Small intestine (tissue), 7 donors: ENCODE data around the gene RIPK4. TPM values are rescaled to one million over a fixed set of nuclear protein-coding genes. Genes with fewer than 3 reads are reported as not detected.
A peak's percentile ranks its signal among the peaks of the same experiment; 100 is the strongest.

Source experiments
- DNase-seq, 2 donors: peaks; one replicate each; pipeline versions ENCODE4 v3.0.0 to v3.0.0-alpha.2; 2013
- FAIRE-seq: peaks from 2 replicates; lab custom pipeline; 2012; peaks lifted over from hg19 to GRCh38; lab: Jason Lieb, UNC
- H3K27ac ChIP-seq, 3 donors: one replicate each; pipeline ENCODE4 v1.5.1; 2013; ENCODE audit warnings: low read length in 2 of 3, mild to moderate bottlenecking in 2 of 3, control low read depth in 1 of 3, inconsistent platforms in 1 of 3, low read depth in 1 of 3, moderate library complexity in 1 of 3
- H3K27me3 ChIP-seq, 3 donors: one replicate each; pipeline ENCODE4 v1.6.1; 2013; ENCODE audit warnings: low read length in 3 of 3, inconsistent platforms in 1 of 3; ENCODE audit not compliant: control insufficient read depth in 3 of 3, insufficient read depth in 3 of 3
- H3K36me3 ChIP-seq, 3 donors: one replicate each; pipeline ENCODE4 v1.6.1; 2013; ENCODE audit warnings: low read length in 3 of 3, inconsistent platforms in 1 of 3, low read depth in 1 of 3, mild to moderate bottlenecking in 1 of 3, moderate library complexity in 1 of 3; ENCODE audit not compliant: control insufficient read depth in 3 of 3, insufficient read depth in 2 of 3
- H3K4me1 ChIP-seq, 3 donors: one replicate each; pipeline ENCODE4 v1.6.1; 2013; ENCODE audit warnings: low read length in 2 of 3, inconsistent platforms in 1 of 3, low read depth in 1 of 3, mild to moderate bottlenecking in 1 of 3, moderate library complexity in 1 of 3; ENCODE audit not compliant: control insufficient read depth in 3 of 3, insufficient read depth in 2 of 3
- H3K4me3 ChIP-seq, 3 donors: one replicate each; pipeline ENCODE4 v1.5.1; 2013; ENCODE audit warnings: low read length in 3 of 3, control low read depth in 1 of 3, inconsistent platforms in 1 of 3, low read depth in 1 of 3, mild to moderate bottlenecking in 1 of 3, moderate library complexity in 1 of 3
- H3K9me3 ChIP-seq, 2 donors: one replicate each; pipeline ENCODE4 v1.6.1; 2013; ENCODE audit warnings: low read depth in 1 of 2, low read length in 1 of 2; ENCODE audit not compliant: control insufficient read depth in 2 of 2, insufficient read depth in 1 of 2
- WGBS, 3 donors: extraction: QIAGEN DNeasy Blood & Tissue Kit; methylation state at CpG; one replicate each; pipeline ENCODE4 v1.1.7; 2013; 5-methylcytosine and 5-hydroxymethylcytosine counted together
- polyA plus RNA-seq, 4 donors: library from polyadenylated mRNA; stranded (reverse) in 3 of 4; unstranded in 1 of 4; fragments of 200-250 nt in 3 of 4; fragments of 120-200 nt in 1 of 4; gene quantifications; one replicate each; pipeline versions ENCODE4 v1.2.1 to v1.2.3, GENCODE V29; 2013
- donor health status: healthy with polysubstance abuse.
- donor health status: control.
- donor health status: control.
- donor health status: Bipolar disorder and iron deficiency.
- donor health status: healthy.

Gene RIPK4
- polyA plus RNA-seq, 4 donors, result 9.7 to 28.4 (median 20.5) TPM

DNA sequence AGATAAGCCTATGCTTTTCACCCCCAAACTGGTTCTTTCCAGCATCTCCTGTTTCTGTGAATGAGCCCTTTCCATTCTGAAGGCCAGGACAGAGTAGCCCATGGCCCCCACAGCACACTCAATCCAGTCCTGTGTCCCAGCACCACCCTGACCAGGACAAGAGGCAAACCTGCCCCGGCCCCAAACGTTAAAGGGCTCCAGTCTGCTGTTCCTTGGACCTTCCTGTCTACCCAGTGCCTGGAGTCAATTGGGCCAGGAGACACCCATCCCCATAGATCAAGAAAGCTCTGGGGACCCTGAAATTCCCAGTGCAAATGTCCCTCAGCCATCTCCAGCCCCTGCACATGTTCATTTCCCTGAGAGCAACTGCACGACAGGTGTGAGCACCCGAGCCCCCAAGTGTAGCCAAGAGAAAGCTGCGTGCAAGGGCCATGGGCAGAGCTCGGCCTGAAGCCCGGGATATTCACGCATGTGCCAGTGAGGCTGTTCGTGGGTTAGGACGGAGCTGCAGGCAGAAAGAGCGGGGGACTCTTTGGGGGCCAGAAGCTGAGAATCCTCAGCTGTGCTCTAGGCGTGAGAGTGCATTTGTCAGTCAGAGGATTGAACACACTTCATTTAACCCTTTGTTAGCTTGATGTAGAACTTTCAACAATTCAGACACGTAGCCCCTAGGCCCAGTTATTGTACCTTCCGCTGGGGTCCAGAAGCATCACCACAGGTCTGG lies 4.2 kb upstream of the RIPK4 start:
- peaks cover 0 to 22% (median 13%) of the 10 kb centered on the region in 3 donors for H3K27me3 ChIP-seq
- no peak overlapping the region for H3K4me3 ChIP-seq
- no peaks in the 10 kb centered on the region for H3K9me3 ChIP-seq
- H3K36me3 ChIP-seq, result peaks cover 0 to 13% (median 0%) of the 10 kb centered on the region in 3 donors
- H3K27ac ChIP-seq, result peak overlapping the region in 1 of 3 donors; percentile 93
- WGBS, 3 donors, result 72 to 90% (median 80%) methylated on average over 14 of the region's 14 CpGs
- H3K4me1 ChIP-seq, result peaks cover 0 to 29% (median 2%) of the 10 kb centered on the region in 3 donors
- no peak for FAIRE-seq
- no peak for DNase-seq

DNA sequence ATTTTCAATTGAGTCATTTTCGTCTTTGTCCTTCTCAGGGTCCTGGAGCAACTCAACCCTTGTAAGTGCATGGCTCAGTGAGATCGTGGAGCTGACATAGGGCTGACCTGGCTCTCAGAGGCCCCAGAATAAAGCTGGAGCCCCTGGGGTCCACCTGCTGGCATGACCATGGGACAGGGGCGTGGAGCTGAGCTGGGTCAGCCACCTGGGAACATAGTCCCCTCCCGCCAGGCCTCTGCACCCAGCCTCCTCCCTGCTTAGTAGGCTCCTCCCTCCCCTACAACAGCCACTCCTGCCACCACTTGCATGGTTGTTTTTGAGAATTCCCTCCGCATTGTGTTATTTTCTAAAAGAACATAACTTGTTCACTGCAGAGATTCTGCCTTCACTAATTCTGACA lies 3.1 kb upstream of the RIPK4 start:
- WGBS, 3 donors, result 68 to 77% (median 72%) methylated on average over 4 to 5 of the region's 5 CpGs
- DNase-seq, result peak; percentile 48 to 52
- peak overlapping the region in 2 of 3 donors; percentile 53 to 92 for H3K4me3 ChIP-seq
- no peak for FAIRE-seq
- peak overlapping the region in 1 of 3 donors; percentile 93 for H3K27ac ChIP-seq
- H3K9me3 ChIP-seq, result no peaks in the 10 kb centered on the region
- peaks cover 0 to 29% (median 2%) of the 10 kb centered on the region in 3 donors for H3K4me1 ChIP-seq
- H3K27me3 ChIP-seq, result peaks cover 0 to 30% (median 13%) of the 10 kb centered on the region in 3 donors
- peaks cover 0 to 9% (median 0%) of the 10 kb centered on the region in 3 donors for H3K36me3 ChIP-seq

DNA sequence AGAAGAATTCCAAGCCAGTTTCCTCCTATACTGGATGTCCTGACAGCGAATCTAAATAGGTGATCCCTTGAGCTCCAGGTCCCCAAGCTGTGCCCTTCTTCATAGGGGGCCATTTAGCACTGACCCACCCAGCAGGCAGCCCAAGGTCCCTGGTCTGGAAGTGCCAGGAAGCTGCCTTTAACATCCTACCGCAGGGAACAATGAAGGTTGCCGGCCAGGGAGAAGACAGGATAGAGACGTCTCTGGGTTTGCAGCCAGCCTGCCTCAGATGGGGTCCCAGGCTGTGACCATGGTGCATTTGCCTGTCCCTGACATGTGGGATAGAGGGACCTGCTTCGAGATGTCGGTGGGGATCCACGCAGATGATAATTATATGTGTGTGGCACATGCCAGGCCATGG lies 2.7 kb upstream of the RIPK4 start:
- peaks cover 0 to 30% (median 13%) of the 10 kb centered on the region in 3 donors for H3K27me3 ChIP-seq
- DNase-seq, result no peak
- WGBS, 3 donors, result 51 to 65% (median 58%) methylated on average over 7 of the region's 7 CpGs

DNA sequence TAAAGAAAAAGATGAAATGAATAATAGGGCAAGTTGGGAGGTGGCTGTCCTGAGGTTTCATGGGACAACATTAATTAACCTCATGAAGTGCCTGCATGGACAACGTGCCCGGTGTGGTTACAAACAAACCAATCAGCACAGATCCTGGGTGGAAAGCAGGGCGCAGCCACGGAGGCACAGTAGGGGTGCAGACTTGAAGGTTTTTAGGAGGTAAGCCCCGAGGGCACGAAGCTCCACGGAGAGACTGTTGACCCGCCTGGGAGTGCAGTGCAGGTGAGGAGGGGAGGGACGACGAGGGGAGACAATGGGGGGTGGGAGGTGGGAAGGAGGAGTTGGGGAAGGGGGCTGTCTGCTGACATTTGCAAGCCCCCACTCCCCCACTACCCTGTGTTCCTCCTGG lies 2.3 kb upstream of the RIPK4 start:
- DNase-seq, result peak in 1 of 2 donors; percentile 45
- Histone ChIP-seq H3K4me3 (peak overlapping the region in 2 of 3 donors; percentile 53 to 92), H3K4me1 (peaks cover 0 to 38% (median 2%) of the 10 kb centered on the region in 3 donors), H3K36me3 (peaks cover 0 to 15% (median 0%) of the 10 kb centered on the region in 3 donors), H3K9me3 (no peaks in the 10 kb centered on the region), H3K27me3 (peaks cover 0 to 35% (median 13%) of the 10 kb centered on the region in 3 donors), H3K27ac (peak overlapping the region; percentile 41 to 93 (median 92))
- 14 to 15% (median 14%) methylated on average over 8 to 10 of the region's 10 CpGs for WGBS, 3 donors
- no peak for FAIRE-seq

More for the DNA sequence above, 2.7 kb upstream of the RIPK4 start:
- peaks cover 0 to 11% (median 0%) of the 10 kb centered on the region in 3 donors for H3K36me3 ChIP-seq
- H3K4me3 ChIP-seq, result peak overlapping the region in 2 of 3 donors; percentile 53 to 92
- FAIRE-seq, result no peak
- H3K27ac ChIP-seq, result peak overlapping the region in 2 of 3 donors; percentile 92 to 93
- H3K4me1 ChIP-seq, result peaks cover 0 to 33% (median 2%) of the 10 kb centered on the region in 3 donors
- no peaks in the 10 kb centered on the region for H3K9me3 ChIP-seq

DNA sequence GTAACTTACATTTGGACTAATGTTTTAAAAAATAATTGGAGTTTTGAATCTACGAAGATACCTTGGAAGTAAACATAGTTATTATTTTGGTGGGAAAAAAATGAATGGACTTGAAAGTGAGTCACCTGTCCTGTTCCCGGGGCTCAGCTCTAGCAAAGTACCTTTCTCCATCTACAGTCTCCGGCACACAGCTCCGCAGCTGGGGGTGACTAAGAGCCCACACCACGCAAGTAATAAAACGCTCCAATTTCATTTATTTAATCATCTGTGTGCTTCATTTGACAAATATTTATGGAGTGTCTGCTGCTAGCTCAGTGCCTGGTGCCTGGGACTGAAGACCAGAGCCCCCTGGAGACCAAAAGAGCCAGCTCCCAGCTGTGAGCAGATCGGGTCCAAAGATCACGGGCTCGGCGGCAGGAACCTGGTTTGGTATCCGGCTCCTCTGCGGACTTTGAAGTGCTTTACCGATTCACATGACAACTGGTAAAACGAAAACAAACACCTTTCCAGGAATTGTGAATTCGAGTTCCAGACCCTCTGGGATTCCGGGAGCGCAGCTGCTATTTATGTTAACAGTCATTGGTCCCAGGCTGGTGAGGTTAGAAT lies 1.7 kb upstream of the RIPK4 start:
- WGBS, 3 donors, result 1 to 2% (median 1%) methylated on average over 17 of the region's 17 CpGs
- Histone ChIP-seq H3K27me3 (peaks cover 0 to 37% (median 13%) of the 10 kb centered on the region in 3 donors), H3K27ac (peak overlapping the region; percentile 77 to 93 (median 92)), H3K9me3 (no peaks in the 10 kb centered on the region), H3K36me3 (peaks cover 0 to 21% (median 0%) of the 10 kb centered on the region in 3 donors), H3K4me1 (peaks cover 0 to 43% (median 2%) of the 10 kb centered on the region in 3 donors), H3K4me3 (peak overlapping the region in 2 of 3 donors; percentile 53 to 92)
- peak; percentile 96 to 97 for DNase-seq
- no peak for FAIRE-seq

DNA sequence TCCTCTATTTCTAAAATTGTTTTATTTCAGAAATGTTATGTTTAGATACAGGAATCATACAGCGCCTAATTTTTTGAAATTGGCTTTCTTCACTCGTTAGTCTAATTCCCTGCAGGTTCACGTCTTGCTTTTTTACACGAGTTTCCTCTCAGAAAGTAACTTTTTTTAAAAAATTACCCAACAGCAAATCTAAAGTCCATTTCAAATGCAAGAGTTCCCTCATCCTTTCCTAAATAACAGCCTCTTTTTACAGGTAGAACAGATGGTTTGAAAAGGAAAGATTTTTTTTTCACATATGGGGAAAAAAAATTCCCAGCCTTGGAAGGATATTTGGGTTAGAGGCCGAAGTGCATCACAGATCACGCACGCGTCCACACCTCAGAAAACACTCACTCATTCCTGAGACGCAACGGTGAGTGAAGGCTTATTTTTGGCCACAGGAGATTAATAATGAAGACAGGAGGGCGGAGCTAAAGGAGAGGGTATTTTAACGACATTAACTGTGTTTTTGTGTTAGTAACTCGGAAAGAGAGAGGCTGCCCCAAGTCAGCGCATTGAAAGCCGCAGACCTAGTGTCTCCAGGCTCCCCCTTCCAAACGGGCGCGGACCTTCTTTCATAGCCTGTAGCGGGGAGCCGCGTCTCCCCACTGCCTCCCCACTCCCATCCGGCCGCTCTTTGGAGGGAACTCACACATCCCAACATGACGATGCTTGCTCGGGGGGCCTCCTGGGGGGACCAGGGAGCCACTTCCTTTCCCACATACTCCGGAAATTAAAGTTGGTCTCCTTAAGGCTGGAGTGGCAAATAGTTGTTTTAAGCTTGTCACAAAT lies 969 bp upstream of the RIPK4 start:
- H3K27ac ChIP-seq, result peak overlapping the region; percentile 77 to 93 (median 92)
- H3K4me3 ChIP-seq, result peak overlapping the region in 2 of 3 donors; percentile 53 to 92
- H3K27me3 ChIP-seq, result peaks cover 0 to 41% (median 19%) of the 10 kb centered on the region in 3 donors
- H3K9me3 ChIP-seq, result no peaks in the 10 kb centered on the region
- peaks cover 1 to 50% (median 2%) of the 10 kb centered on the region in 3 donors for H3K4me1 ChIP-seq
- FAIRE-seq (no peak), DNase-seq (peak; percentile 55 to 68)
- 1 to 4% (median 3%) methylated on average over 26 of the region's 26 CpGs for WGBS, 3 donors
- peaks cover 0 to 28% (median 0%) of the 10 kb centered on the region in 3 donors for H3K36me3 ChIP-seq

DNA sequence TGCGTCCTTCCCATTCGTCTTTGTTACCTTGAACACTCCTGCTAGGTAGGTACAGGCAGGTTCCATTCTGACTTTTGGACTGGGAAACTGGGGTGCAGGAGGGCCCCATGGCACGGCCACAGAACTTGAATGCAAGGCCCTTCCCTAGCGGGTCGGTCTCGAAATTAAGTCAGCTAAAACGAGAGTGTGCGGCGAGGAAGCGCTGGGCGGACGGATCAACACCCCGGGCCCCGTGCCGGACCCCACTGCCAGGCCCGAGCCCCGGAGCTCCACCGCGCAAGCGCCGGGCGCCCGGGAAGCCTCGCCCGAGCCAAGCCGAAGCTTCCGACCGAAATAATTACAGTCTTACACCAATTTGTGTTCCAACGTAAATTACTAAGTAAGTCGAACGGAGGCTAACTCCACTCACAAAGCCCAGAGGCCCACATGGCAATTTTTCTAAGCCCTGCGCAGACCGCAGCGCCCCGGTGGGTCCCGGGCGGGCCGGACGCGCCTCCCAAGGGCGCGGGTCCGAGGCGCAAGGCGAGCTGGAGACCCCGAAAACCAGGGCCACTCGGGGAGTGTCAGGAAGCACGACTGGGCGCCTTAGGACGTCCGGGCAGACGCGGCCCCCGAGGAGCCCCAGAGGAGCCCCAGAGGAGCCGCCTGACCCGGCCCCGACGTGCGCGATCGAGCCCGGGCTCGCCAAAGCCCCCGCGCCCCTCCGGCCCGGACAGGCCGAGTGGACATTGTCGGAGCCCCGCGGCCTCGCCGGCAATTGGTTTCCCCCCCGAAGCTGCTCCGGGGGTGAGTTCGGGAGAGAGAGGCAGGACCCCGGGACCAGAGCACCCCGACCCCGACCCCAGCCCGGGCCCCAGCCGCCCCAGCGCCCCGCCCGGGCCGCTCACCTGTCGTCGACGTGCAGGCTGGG lies 624 bp downstream of the RIPK4 start:
- DNase-seq (peak; percentile 49 to 60), FAIRE-seq (no peak)
- 3 to 8% (median 6%) methylated on average over 80 to 88 of the region's 88 CpGs for WGBS, 3 donors
- Histone ChIP-seq H3K9me3 (no peaks in the 10 kb centered on the region), H3K4me3 (peak overlapping the region in 2 of 3 donors; percentile 67 to 92), H3K4me1 (peaks cover 3 to 66% (median 8%) of the 10 kb centered on the region in 3 donors), H3K27me3 (peaks cover 0 to 44% (median 24%) of the 10 kb centered on the region in 3 donors), H3K36me3 (peaks cover 0 to 32% (median 0%) of the 10 kb centered on the region in 3 donors), H3K27ac (peak overlapping the region; percentile 80 to 97 (median 90))
